HTR-8/SVneo (cell line): Measurements from ENCODE around the gene CAMTA1.

Experiments
- DNase-seq: peaks from one replicate; pipeline ENCODE4 v3.0.0; 2011; ENCODE audit warnings: low spot score, mixed read lengths; ENCODE audit not compliant: insufficient read length
- FAIRE-seq: peaks from 2 replicates; lab custom pipeline; 2011; peaks lifted over from hg19 to GRCh38; lab: Jason Lieb, UNC

CAMTA1 gene

DNA sequence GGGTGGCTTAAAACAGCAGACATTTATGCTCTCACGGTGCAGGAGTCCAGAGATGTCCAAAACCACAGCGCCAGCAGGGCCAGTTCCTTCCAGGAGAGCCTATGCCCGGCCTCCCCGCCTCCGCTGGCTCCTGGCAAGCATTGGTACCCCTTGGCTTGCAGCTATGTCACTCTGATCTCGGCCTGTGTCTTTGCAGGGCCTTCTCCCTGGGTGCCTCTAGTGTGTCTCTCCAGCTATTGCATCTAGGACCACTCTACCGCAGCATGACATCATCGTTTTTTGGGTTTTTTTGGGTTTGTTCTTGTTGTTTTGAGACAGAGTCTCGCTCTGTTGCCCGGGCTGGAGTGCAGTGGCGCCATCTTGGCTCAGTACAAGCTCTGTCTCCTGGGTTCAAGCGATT is 788.2 kb downstream of the CAMTA1 start:
- FAIRE-seq: no peak

DNA sequence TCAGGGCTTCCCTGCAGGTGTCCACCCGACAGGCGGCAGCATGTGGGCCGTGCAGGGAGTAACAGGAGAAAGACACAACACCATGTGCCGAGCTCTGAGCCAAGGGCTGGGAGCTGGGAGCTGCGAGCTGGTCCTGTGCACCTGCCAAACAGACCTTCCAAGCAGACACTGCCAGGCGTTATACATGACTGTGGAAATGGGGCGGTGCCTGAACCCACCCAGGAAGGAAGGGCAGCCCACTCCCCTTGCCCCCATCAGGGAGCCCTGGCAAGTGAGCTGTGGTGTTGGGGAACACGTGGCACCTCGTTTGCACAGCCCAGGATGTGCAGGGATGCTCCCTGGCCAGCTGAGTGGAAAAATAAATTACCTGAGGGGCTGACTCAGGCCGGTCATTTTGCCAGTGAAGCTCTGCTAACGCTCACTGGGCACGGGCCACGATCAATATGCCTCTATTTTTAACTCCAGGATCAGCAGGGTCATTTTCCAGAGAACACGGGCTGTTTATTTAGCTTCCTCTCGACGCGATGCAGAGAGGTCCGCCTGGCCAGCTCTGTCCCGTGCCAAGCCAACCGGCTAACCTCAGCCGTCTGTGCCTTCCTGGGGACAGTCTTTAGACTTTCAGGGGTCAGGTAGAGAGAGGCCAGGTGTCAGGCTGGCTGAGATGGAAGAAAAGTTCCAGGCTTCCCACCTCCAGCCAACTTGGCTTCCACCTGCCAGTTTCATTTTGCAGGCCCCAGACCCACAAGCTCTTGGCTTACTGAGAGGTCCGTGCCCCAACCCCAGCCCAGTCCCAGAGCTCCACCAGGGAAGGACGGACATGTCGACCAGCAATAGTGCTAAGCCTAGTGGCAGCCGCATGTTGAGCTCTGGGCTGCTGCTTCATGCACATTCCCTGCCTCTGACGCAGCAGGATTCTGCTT is 789.1 kb downstream of the CAMTA1 start:
- FAIRE-seq (no peak), DNase-seq (no peak)

More for the DNA sequence above, 788.2 kb downstream of the CAMTA1 start:
- DNase-seq: no peak

- no peak for FAIRE-seq
Observed at GRCh38 chr1:7575041-7575400, 789.8 kb downstream of the CAMTA1 start.

DNA sequence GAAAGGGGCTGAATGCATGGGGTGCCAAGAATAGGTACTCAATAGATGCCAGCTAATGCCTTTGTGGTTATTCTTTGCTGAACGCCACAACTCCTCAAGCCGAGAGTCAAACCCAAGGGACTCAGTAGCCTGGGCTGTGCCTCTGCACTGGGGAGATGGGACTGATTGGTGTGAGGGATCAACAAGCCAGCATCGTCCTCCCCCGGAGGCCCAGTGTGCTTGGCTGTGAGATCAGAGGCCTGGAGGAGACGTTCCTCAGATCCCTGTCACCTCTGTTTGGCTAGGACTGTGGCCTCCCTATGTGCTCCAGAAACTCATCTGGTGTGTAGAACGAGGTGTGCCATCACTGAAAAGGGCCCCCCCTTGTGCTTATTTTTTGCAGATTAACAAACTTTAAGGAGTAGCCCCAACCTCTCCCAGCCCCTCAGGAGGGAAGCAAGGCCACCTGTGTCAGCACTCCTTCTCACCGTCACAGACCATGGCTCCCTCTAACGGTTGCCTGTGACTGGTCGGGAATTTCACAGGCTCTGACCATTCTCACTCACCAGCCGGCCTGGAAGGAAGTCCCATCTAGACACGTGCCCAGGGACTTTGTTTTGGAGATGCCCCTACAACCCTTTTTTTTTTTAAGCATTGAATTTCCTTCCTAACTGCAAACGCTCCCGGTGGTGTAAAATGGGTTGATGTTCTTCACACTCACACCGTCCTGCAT is 791.8 kb downstream of the CAMTA1 start:
- no peak for DNase-seq
- no peak for FAIRE-seq

More at GRCh38 chr1:7575041-7575400, 789.8 kb downstream of the CAMTA1 start:
- no peak for DNase-seq

DNA sequence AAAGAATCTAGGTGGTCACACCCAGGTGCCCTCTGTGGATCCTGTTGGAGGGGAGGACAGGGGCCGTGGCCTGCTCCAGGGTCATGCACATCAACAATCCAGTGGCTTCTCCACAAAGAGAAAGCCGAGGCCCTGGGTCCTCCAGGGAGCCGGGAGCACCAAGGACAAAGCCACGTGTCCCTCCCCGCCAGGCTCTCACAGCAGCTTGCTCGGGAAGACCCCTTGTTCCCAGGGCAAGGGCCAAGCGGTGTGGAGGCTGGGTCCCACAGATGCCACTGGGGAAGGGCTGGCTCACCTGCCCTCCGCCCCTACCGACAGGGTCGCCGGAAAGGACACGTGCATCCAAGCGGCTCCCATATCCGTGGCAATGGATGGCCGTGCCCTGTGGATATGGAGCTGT is 793.0 kb downstream of the CAMTA1 start:
- no peak for DNase-seq
- no peak for FAIRE-seq

DNA sequence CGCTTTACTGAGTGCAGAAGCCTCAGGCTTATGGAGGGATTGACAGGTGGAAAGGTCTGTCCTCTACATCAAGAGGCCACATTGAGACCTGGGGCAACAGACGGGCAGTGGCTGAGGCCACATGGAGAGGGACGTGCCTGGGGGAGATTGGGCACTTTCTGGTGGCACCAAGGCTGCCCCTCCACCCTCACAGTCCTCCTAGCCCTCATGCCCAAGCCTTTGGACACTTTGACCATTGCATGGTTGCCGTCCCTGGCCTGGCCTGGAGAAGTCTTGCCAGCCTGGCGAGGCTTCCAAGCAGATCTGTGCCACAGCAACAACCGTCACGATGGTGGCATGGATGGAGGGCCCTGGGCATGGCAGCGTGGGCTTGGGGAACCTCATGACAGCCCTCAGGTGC is 793.8 kb downstream of the CAMTA1 start:
- FAIRE-seq (no peak), DNase-seq (no peak)

- DNase-seq (no peak), FAIRE-seq (no peak)
Observed at GRCh38 chr1:7579831-7580804, 794.9 kb downstream of the CAMTA1 start.

DNA sequence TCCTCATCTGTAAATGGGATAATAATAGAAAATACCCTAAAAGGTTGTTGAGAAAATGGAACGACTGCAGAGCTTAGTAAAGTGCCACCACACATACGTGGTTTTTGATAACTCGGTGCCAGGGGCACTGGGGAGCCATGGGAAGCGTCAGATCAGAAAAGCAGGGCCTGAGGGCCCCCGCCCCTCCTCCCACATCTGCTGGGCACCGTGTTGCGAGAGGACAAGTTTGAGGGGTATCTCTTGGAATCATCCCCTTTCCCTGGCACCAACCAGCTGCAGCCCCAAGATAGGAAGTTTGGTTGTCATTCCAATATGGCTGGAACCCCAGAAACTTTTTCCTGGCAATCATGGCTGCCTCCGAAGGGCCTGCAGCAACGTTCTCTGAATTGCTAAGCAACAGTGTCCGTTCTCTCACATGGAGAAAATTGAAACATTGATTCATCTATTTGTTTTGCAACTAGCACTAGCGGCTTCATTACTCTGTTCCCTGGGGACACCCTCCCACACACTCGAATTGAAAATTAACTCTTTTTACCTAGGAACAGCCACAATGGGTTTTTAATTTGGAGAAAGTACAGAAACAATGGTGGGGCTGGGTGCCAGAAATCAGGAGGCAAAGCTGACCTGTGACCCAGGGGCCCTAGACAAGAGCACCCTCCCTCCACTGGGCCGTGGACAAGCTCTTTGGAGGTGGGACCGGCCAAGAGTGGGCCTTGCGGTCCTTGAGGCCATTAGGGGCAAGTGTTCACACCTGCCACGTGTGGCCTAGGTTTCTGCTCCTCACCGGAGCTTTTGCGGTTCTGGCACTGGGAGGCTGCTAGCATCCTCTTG is 795.9 kb downstream of the CAMTA1 start:
- no peak for FAIRE-seq
- DNase-seq: no peak

- no peak for DNase-seq
- no peak for FAIRE-seq
Observed at GRCh38 chr1:7581754-7582459, 796.7 kb downstream of the CAMTA1 start.

- no peak for DNase-seq
- FAIRE-seq: no peak
Observed at GRCh38 chr1:7582460-7582972, 797.3 kb downstream of the CAMTA1 start.

DNA sequence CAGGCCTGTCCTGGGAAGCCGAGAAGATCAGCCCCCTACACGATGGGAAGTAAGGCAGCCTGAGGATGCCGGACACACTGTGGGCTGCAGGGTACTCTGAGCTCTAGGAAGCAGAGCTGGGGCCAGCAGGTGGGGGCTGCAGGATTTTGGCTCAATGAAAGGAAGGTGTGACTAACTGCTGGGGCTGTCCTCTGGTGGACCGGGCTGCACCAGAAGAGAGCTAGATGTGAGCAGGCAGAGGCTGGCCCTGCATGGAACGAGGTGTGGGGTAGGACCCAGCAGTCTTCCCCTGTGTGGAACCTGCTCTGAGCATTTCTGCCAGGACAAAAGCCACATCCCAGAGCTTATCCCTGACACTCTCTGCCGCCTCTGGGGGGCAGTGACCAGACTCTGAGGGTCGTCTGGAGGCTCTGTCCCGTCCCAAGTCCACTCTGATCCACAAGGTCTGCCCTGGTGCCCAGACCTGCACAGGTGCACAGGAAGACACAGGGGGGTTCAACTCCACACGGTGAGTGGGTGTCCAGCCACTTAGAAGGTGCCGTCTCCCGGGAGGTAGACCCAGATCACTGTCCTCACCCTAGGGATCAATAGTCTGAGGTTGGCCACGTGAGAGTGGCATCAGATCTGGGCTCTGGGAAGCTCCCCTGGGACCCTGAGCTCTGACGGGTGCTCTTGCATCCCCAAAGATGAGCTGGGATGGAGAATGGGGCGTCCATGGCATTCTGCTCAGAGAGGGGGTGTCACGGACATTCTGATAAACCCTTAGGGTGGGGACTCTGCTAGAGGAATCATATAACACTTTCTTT is 798.2 kb downstream of the CAMTA1 start:
- FAIRE-seq: no peak

GRCh38 chr1:7584157-7584556 is 798.9 kb downstream of the CAMTA1 start:
- FAIRE-seq: no peak
- DNase-seq: no peak

More for the DNA sequence above, 798.2 kb downstream of the CAMTA1 start:
- no peak for DNase-seq

DNA sequence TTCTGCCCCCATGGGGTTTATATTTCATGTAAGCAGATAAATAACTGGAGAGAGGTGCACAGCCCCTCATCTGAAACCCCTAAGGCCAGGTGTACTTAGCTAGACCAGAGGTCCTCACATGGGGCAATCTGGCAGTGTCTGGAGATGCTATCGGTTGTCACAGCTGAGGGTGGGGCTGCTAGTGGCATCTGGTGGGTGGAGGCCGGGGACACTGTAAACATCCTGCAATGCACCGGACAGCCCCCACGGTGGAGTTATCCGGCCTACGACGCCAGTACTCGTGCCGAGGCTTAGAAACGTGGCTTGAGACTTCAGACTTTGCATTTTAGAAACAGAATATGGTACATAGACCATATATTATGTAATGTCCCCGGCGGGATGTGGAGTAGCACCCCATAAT is 799.4 kb downstream of the CAMTA1 start:
- FAIRE-seq: no peak

DNA sequence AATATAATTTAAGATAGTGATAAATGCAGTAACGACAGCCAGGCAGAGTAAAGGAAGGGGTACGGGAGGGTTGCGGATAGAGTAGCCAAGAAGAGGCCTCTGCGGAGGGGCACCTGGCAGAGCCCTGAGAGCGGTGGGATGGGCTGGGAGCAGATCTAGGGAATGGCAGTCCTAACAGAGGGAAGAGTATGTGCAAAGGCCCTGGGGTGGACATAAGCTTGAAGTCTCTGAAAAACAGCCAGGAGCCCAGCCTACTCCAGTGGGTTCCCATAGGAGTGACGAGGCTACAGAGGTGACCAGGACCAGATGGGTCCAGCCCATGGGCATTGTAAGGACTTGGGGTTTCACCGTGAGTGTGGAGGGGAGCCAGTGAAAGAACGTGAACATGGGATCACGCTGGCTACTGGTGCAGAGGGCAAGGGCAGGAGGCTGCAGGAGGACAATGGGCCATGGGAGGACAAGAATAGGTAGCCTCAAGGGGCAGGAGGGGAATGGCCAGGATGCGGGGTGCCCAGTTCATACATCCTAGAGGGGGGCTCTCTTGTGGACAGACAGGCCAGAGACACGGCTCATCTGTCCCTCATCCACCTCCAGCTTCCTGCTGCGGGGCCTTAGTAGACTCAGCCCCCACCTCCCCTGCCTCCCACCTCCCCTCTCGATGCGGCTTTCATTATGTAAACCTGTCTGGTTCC is 800.1 kb downstream of the CAMTA1 start:
- DNase-seq (no peak), FAIRE-seq (no peak)

More for the DNA sequence above, 799.4 kb downstream of the CAMTA1 start:
- no peak for DNase-seq

- FAIRE-seq (no peak), DNase-seq (no peak)
Observed at GRCh38 chr1:7586031-7586941, 801.0 kb downstream of the CAMTA1 start.

GRCh38 chr1:7587108-7587772 is 802.0 kb downstream of the CAMTA1 start:
- FAIRE-seq: no peak
- no peak for DNase-seq
